Stimulated activated CD8-positive, alpha-beta memory T cell treated with anti-CD3 and anti-CD28 coated beads, Interleukin-7, amount 100 ng/mL, for 4 hours (primary cell): ENCODE measurements around the gene SYCE3.

Source experiments
- DNase-seq, 2 donors: peaks; one replicate each; pipeline ENCODE4 v3.0.0-alpha.2; 2020; ENCODE audit warnings: low read depth in 2 of 2

Gene SYCE3

DNA sequence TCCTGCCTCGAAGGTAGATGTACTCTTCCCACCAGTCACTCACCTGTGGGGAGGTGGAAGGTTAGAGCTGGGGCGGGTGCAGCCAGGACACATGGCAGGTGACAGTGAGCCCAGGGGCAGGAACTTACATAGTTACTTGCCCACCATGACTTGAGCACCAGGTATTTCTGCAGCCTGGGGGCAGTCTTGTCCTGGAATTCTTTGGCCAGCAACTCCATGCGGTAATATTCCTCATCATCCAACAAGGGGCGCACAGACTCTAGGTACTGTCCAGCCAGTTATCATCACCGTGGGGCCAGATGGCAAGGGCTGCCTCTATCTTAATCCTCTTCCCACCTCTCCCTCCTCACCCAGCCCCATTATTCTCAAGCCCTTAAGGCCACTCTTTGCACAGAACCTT, 13.4 kb upstream of the SYCE3 start:
- DNase-seq = no peak

- no peak for DNase-seq
Observed at GRCh38 chr22:50575426-50575941, 12.8 kb upstream of the SYCE3 start.

DNA sequence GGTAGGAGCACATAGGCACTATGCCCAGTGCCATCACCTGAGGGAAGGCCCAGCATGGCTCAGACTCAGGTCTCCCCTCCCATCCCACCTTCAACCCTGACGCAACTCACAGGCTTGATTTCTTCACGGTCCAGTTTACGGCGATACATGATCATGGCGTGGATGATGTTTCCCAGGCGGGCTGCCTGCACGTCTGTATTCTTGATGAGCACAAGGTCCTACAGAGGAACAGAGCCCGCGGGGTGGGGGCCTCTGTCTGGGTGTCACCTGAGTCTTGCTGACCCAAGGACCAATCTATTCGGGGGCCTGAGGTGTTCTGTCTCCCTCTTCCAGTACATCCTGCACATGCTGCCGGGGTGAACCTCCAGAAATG, 11.7 kb upstream of the SYCE3 start:
- no peak for DNase-seq

DNA sequence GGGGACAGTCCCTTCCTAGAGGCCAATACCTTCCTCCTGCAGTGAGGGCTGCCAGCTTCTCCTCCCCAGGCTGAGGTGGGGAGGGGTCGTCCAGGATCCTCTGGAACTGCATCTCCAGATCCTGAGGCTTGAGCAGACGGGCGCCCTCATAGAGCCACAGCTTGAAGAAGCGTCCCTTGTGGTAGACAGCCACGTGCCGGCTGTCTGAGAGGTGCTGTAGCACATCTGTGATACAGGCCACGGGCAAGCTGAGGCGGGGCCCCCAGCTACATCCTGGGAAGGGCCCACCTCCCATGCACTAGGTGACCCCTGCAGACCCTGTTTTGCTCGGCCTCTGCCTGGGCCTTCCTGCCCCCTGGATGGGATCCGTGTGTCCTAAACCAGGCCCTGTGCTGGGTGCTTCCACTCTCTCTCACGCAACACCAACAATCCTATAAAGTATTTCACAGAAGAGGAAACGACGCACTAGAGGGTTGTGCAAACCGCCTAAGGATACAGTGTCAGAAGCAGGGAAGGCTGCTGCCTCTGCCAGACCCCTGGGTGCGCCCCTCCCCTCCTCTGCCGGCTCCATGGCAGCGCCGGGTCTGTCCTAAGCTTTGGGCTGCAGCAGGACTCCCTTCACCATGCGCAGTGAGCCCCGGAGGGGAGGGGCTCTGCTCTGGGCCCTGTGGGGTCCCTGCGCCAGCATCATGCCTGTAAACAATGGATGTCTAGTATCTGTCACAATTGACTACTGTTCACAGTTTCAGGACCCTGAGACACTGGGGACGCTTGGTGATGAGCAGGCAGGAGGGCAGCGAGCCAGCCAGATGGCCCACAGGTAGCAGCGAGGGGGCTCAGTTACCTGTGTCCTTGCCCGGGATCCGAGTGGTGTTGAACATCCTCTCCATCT, 11.0 kb upstream of the SYCE3 start:
- no peak for DNase-seq

DNA sequence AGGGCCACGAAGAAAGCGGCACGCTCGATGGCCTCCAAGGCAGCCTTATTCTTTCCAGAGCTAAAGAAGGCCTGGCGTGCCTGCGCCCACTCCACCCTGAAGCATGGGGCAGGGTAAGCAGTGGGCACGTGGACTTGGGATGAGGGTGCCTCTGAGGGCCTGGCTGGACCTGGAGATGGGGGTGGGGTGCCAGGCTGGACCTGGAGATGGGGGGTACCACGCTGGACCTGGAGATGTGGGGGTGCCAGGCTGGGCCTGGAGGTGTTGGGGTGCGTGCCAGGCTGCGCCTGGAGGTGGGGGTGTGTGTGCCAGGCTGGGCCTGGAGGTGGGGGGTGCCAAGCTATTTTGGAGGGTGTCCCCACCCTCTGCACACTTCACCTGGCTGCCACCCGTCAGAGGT, 10.2 kb upstream of the SYCE3 start:
- no peak for DNase-seq

DNA sequence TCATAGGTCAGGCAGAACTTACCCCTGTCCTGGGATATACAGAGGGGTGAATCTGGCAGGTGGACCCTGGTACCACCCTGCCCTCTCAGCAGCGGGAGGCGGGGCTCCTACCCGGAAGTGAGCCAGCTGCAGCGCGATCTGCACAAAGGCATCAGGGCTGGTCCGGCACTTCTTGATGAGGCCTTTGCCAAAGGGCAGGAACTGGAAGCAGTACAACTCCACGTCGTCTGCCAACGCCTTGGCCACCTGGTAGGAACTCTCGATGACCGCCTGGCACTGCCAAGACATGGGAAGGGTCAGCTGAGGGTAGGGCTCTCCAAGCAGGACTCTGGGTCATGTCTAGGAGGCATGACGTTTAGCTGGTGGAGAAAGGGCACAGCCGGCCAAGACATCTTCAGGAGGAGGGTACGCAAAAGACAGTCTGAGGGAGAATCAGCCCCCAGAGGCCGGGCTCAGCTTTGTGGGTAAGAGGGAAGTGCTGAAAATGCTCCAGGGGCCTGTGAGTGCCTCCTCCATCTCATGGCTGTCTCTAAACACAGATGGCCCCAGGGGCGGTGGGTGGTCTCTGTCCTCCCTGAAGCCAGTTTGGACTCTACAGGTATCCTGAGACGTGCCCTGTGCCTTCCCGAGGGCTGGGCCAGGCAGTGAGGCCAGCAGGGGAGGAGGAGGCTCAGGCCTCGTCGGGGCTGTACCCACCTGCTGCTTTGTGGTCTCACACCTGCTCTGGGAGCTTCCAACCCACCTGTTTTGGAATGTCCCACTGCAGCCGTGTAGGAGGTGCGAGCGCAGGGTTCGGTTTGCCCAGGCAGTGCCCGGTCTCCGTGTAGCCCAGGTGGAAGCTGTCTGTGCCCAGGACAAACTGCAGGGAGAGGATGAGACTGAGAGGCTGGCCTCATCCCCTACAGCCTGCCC, 8.8 kb upstream of the SYCE3 start:
- no peak for DNase-seq

- DNase-seq = no peak
Observed at GRCh38 chr22:50570861-50571260, 8.1 kb upstream of the SYCE3 start.

DNA sequence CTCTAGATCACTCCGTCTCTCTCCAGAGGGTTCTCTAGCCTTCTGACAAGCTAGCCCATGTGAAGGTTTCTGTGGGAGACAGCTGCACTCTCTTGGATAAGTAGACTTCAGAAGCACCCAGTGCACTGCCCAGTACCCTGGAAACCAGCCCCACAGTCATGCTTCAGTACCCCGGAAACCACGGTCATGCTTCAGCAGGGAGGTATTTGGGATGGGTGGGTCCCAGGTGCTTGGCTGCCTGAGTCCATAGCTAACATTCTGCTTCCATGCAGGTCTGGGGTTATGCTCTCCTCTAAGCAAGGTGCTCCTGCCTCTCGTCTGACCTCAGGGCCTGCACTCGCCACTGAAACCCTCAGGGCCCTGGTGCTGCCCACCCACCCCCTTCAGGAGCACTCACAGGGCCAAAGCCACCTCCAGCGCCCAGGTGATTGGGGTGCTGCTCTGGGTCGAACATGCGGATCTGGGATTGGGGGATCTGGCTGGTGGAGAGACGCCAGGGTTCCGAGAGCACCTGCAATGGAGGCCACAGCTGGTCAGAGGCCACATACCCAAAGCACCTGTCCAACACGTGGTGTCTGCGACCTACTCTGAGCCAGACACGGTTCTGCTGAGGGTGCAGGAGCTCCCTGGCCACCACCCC, 7.3 kb upstream of the SYCE3 start:
- no peak for DNase-seq

DNA sequence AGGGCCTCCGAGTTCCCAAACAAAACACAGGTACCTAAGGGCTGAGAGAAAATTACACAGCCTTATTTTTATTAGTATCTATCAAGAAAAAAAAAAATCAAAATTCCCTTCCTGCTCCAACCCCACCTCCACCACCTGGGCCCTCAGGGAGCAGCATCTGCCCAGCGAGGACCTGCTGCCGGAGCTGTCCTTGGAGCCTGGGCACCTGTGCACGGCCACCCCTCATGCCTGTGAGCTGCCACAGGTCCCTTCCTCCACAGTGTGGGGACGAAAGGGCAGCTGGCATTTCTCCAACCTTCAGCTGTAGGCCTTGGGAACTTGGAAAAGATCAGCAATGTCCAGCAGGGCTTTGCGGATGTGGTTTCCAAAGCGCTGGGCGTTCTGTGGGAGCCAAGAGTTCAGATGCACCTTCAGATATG, 6.3 kb upstream of the SYCE3 start:
- DNase-seq = no peak

DNA sequence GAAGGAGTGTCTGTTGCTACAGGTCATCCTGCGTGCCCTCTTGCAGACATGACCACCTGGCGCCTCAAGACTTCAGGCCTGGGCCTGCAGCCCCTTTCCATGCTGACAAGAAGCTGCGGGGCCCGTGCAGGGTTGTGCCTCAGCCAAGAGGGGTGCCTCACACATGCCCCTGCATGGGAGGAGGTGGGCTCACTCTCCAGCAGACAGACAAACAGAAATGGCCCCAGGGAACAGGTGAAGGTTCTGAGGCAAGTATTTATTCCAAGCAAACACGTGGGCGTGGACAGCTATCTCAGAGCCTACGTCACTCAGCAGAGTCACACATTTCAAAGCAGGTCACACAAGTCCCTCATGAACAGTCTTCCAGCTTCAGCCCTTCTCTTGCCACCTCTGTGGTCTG, 5.9 kb upstream of the SYCE3 start:
- DNase-seq = no peak

- DNase-seq = no peak
Observed at GRCh38 chr22:50567721-50568252, 5.1 kb upstream of the SYCE3 start.

GRCh38 chr22:50564289-50564688, 1.6 kb upstream of the SYCE3 start:
- no peak for DNase-seq

- DNase-seq = no peak
Observed at GRCh38 chr22:50563413-50564160, 868 bp upstream of the SYCE3 start.

- no peak for DNase-seq
Observed at GRCh38 chr22:50561401-50562358, 1.0 kb downstream of the SYCE3 start.

GRCh38 chr22:50560034-50560433, 2.7 kb downstream of the SYCE3 start:
- DNase-seq = no peak

- no peak for DNase-seq
Observed at GRCh38 chr22:50556703-50557102, 6.0 kb downstream of the SYCE3 start.

GRCh38 chr22:50553310-50553709, 9.4 kb downstream of the SYCE3 start:
- no peak for DNase-seq

DNA sequence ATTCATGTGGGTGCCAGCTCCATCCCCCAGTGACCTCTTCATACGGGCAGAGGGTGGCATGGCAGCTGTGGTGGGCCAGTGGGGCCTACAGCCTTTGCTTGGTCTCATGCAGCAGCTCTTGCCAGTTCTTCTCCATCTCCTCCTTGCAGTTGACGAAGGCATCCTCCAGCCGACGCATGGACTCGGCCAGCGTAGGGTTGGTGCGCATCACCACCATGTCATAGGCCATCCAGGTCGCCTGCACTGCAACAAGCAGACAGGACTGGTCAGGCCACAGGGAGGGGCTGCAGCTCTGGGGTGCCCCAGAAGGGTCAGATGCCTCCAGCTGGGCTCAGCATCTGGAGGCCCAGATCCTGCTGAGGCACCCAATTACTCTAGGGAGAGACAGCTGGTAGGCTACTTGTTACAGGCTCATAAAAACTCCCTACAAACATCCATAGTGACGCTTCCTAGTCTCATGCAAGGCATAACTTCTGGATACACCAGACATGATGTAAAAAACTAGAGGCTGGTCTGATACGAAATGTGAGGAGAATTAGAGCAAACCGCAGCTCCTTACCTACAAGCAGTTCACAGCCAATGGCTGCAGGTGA, 11.5 kb downstream of the SYCE3 start:
- no peak for DNase-seq

- DNase-seq = no peak
Observed at GRCh38 chr22:50550395-50550794, 12.3 kb downstream of the SYCE3 start.
